ENCODE data around the gene ENTR1. TPM values are rescaled to one million over a fixed set of nuclear protein-coding genes. Genes with fewer than 3 reads are reported as not detected.

ENTR1 gene
- total and polyA plus RNA-seq, 10 of the 15 experiments (the other 5 are each of a cell fraction or from before 2014, with no cell fraction given): 8.2 to 96.4 (median 41.1) TPM

DNA sequence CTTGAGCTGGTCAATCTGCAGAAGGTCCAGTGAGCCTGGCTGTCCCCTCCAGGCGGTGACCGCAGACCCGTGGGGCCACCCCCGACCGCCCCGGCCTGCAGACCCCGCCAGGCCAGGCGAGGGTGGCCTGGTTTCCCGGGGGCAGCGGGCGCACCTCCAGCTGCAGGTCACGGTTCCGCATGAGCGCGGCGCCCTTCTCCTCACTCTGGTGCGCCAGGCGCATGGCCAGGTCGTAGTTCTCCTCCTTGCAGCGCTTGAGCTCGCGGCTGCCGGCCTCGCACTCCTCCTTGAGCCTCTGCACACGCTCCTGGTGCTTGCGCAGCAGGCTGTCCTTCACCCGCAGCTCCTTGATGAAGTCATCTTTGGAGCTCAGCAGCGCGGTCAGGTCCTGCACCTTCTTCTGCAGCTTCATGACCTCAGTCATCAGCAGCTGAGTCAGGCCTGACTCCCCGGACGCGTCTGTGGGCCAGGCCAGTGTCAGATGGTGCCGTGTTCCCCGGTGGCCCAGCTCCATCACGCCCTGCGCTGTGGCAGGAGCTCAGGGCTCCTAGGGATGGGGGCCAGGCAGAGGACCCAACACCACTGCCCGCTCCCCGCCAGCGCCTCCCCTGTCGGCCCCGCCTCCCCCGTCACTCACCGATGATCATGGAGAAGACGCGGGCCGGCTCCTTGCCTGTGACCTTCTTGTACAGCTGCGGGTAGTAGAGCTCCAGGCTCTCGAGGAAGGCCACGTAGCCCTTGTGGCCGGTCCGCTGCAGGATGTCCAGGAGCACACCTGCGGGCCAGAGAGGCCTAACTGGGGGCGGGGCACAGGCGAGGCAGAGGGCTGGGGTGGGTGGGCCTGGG is 39.5 kb downstream of the ENTR1 start:
- POLR2A ChIA-PET: no interaction called here
- FAIRE-seq (no peak), DNase-seq (ENCODE audit: low read depth, low spot score) (no peak), ATAC-seq (no peak)
- no peak overlapping the region for H2AFZ ChIP-seq (ENCODE audit: control insufficient read depth, low read depth, low read length)
- H4K20me1 ChIP-seq (ENCODE audit: control insufficient read depth, insufficient read depth): no peaks in the 10 kb centered on the region
- no peak overlapping the region for H3K4me3 ChIP-seq
- peaks cover 0 to 1% of the 10 kb centered on the region in 2 experiments; a peak in 3 of 4 replicates for H3K36me3 ChIP-seq (ENCODE audit: control insufficient read depth in 2 of 2, insufficient read depth in 2 of 2, low read length in 1 of 2)
- H3K9ac ChIP-seq (ENCODE audit: control insufficient read depth, insufficient read depth, low read length): no peak overlapping the region
- WGBS (ENCODE audit: insufficient coverage, insufficient replicate concordance, low lambda C conversion rate, missing lambda C conversion rate): 86% methylated on average over 35 of the region's 54 CpGs
- BruUV-seq (replicated peaks): no TSS peak
- RAD21 ChIA-PET (ENCODE audit: unreplicated experiment): no interaction called here
- H3K79me2 ChIP-seq (ENCODE audit: control insufficient read depth, insufficient read depth, low read length): no peaks in the 10 kb centered on the region
- 0 out of 2 replicates have a peak, but pooled peaks cover 4% of the 10 kb centered on the region for H3K4me1 ChIP-seq (ENCODE audit: control insufficient read depth, insufficient read depth, low read length)
- H3K9me3 ChIP-seq (replicated peaks; ENCODE audit: control insufficient read depth, insufficient read depth, low read length): no peaks in the 10 kb centered on the region
- no peak overlapping the region for H3K4me2 ChIP-seq (ENCODE audit: control insufficient read depth, insufficient read depth)
- CTCF ChIA-PET: no interaction called here
- in situ Hi-C loops (cut with MboI): no loop called here
- no peak overlapping the region for H3K27ac ChIP-seq (ENCODE audit: control insufficient read depth, insufficient read depth)
- intact Hi-C loops (cut with micrococcal nuclease; ENCODE audit: unreplicated experiment): no loop called here
- no peaks in the 10 kb centered on the region for H3K27me3 ChIP-seq (replicated peaks in 1 of 2; ENCODE audit: control insufficient read depth in 2 of 2, insufficient read depth in 2 of 2, low read length in 1 of 2)
- SMC1A ChIA-PET (ENCODE audit: uncharacterized antibody, unreplicated experiment): interaction anchor here (0.8 kb wide), 1 partner anchor 115 kb away, joined by 3 read pairs; no protein-coding TSS in a partner anchor
- TF ChIP-seq WRNIP1 (IDR thresholded peaks at IDR 0.05; ENCODE audit: borderline replicate concordance, low read depth, low read length): no peak
- TF ChIP-seq RELA (IDR thresholded peaks at IDR 0.05; ENCODE audit: borderline replicate concordance, partially characterized antibody): no peak
- TF ChIP-seq ZNF274 (IDR thresholded peaks at IDR 0.05; ENCODE audit: insufficient read depth, insufficient read length): no peak
- no peak for TF ChIP-seq ATF7 (IDR thresholded peaks at IDR 0.05; ENCODE audit: low read depth)
- no peak for TF ChIP-seq RCOR1 (conservative IDR thresholded peaks at IDR 0.05; ENCODE audit: low read depth, low read length)
- TF ChIP-seq RAD21 (IDR thresholded peaks at IDR 0.05; ENCODE audit: insufficient read depth, low read depth, low read length): no peak
- TF ChIP-seq MAX (IDR thresholded peaks at IDR 0.05; ENCODE audit: low read depth, low read length): no peak
- TF ChIP-seq FOXM1 (IDR thresholded peaks at IDR 0.05; ENCODE audit: low read depth, low read length): no peak
- no peak for TF ChIP-seq IRF5 (IDR thresholded peaks at IDR 0.05; ENCODE audit: borderline replicate concordance)
- TF ChIP-seq JUNB (IDR thresholded peaks at IDR 0.05): no peak
- no peak for TF ChIP-seq MXI1 (IDR thresholded peaks at IDR 0.05; ENCODE audit: low read depth, low read length)
- TF ChIP-seq, protein P1, sequence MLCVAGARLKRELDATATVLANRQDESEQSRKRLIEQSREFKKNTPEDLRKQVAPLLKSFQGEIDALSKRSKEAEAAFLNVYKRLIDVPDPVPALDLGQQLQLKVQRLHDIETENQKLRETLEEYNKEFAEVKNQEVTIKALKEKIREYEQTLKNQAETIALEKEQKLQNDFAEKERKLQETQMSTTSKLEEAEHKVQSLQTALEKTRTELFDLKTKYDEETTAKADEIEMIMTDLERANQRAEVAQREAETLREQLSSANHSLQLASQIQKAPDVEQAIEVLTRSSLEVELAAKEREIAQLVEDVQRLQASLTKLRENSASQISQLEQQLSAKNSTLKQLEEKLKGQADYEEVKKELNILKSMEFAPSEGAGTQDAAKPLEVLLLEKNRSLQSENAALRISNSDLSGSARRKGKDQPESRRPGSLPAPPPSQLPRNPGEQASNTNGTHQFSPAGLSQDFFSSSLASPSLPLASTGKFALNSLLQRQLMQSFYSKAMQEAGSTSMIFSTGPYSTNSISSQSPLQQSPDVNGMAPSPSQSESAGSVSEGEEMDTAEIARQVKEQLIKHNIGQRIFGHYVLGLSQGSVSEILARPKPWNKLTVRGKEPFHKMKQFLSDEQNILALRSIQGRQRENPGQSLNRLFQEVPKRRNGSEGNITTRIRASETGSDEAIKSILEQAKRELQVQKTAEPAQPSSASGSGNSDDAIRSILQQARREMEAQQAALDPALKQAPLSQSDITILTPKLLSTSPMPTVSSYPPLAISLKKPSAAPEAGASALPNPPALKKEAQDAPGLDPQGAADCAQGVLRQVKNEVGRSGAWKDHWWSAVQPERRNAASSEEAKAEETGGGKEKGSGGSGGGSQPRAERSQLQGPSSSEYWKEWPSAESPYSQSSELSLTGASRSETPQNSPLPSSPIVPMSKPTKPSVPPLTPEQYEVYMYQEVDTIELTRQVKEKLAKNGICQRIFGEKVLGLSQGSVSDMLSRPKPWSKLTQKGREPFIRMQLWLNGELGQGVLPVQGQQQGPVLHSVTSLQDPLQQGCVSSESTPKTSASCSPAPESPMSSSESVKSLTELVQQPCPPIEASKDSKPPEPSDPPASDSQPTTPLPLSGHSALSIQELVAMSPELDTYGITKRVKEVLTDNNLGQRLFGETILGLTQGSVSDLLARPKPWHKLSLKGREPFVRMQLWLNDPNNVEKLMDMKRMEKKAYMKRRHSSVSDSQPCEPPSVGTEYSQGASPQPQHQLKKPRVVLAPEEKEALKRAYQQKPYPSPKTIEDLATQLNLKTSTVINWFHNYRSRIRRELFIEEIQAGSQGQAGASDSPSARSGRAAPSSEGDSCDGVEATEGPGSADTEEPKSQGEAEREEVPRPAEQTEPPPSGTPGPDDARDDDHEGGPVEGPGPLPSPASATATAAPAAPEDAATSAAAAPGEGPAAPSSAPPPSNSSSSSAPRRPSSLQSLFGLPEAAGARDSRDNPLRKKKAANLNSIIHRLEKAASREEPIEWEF (IDR thresholded peaks at IDR 0.05; ENCODE audit: insufficient replicate concordance, low read depth, low read length): no peak
- no peak for TF ChIP-seq EGR1 (IDR thresholded peaks at IDR 0.05; ENCODE audit: borderline replicate concordance in 1 of 2, low read depth in 2 of 2, low read length in 2 of 2)
- no peak for TF ChIP-seq BRCA1 (IDR thresholded peaks at IDR 0.05; ENCODE audit: low read depth, low read length)
- no peak for TF ChIP-seq CBX5 (IDR thresholded peaks at IDR 0.05; ENCODE audit: low read depth)
- no peak for TF ChIP-seq MTA3 (IDR thresholded peaks at IDR 0.05; ENCODE audit: borderline replicate concordance, low read length)
- TF ChIP-seq TCF3 (IDR thresholded peaks at IDR 0.05; ENCODE audit: borderline replicate concordance, insufficient read depth, low read depth, low read length): no peak
- no peak for TF ChIP-seq NFIC (IDR thresholded peaks at IDR 0.05; ENCODE audit: low read depth, low read length)

All from GM12878 (cell line).